Measurements from ENCODE around the gene LRP1. TPM values are rescaled to one million over a fixed set of nuclear protein-coding genes. Genes with fewer than 3 reads are reported as not detected.

The LRP1 gene
- polyA plus RNA-seq, 3 donors = 60.9 to 106 (median 84.0) TPM

DNA sequence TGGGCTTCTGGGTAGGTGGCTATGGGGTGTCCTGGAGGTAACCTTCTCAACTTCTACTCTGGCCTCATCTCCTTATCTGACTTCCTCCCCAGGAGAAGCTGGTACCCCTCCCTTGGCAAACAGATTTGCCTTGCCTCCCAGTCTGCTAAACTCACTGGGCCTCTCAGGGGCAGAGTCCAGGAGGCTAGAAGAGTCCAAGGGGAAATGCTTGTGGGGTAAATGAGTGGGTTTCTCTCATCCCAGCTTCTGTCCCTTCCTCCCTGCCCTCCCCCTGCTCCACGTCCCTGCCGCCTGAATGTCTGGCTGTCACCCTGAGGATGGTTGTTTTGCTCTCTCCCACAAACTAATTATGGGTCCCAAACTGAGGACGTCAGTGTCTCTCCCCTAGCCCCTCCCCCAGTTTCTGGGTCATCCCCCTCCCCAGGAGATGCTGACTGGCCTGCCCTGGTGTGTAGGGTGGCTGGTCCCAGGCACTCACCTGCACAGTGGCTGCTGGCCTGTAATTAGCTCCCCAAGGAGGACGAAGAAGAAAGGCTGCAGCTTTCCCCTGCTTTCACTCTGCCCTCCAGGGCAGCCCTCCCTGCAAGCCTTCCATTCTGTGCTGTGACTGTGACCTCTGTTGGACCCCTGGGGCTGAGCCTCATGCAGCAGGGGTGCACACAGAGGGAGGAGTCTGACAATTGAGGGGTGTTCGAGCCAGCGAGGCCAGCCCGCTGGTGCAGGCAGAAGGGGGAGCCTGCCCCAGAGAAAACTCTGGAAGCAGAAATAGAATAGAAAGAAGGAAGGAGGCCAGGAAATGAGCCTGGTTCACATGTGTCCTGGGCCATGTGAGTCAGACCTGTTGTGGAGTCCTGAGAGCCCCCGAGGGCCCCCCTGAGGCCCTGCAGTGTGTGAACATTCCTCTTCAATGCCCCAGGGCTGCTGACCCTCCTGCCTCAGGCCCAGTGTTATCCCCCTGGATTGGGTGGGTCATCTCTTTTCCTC is 19.0 kb downstream of the LRP1 start, which contains the start of gene LRP1-AS:
TSS of gene LRP1-AS (minus strand) at position 659 of the 984 bp plus-strand sequence.
- no peak for DNase-seq (ENCODE audit: extremely low read depth in 1 of 11, low read depth in 9 of 11, low spot score in 4 of 11)

DNA sequence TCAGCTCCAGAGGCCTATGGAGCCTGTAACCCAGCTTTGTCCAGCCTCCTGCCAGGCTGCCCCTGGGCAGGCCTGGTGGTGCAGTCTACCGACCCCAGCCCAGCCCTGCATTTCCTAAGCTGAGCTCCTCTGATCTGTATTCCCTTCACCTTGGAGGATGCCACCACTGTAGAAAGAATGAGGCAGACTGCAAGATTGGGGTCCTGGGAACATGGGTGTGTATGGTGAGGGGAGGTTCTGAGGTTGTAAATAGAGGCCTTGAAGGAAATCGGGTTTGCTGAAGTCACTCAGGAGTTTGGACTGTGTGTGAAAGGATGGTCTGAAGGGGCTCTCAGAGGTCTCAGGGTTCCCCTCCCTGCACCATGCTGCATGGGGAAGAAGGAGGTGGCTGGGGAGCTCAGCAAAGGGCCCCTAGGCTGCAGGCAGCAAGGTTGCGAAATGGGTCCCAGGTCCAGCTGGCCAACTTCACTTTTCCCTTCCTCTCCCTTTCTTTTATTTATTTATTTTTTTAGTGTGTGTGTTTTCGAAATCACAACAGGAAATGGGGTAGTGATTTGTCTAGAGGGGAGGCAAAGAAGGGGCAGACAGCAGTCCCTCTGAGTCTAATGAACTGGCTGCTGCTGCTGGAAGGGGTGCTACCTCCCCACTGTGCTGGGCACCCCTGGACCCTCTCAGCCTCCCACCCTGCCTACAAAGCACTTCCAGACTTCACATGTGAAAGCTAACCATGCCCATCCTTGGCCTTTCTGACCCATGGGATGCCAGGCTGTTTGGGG is 20.4 kb downstream of the LRP1 start:
- no peak for DNase-seq (ENCODE audit: extremely low read depth in 1 of 11, low read depth in 9 of 11, low spot score in 4 of 11)

DNA sequence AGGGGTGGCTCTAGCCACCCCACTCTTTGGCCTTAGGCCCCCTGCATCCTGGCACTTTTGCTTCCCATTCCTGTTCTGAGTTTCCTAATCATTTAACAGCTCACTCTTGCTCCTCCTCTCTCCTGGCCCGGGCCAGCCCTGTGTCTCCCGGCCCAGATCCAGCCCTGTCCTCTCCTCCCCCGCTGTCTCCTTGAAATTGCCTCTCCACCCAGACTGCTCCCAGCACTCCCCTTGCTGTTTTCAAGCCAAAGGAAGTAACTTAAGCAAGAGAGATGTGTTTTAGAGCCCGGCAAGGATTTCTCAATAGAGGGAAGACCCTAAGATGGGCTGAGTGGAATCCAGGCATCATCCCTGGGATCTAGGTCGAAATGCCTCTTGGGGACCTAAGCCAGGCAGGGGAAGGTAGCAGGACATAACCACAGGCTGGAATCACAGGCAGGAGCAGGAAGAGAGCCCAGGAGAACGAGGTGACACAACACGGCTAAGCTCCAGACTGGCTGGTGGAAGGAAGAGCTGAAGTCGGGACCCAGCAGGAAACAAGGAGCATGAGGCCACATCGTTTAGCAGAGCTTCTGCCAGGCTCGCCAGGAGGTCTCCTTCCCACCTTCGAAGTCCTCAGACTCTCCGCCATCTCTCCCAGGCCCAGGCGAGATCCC is 21.1 kb downstream of the LRP1 start:
- no peak for DNase-seq (ENCODE audit: extremely low read depth in 1 of 11, low read depth in 9 of 11, low spot score in 4 of 11)

DNA sequence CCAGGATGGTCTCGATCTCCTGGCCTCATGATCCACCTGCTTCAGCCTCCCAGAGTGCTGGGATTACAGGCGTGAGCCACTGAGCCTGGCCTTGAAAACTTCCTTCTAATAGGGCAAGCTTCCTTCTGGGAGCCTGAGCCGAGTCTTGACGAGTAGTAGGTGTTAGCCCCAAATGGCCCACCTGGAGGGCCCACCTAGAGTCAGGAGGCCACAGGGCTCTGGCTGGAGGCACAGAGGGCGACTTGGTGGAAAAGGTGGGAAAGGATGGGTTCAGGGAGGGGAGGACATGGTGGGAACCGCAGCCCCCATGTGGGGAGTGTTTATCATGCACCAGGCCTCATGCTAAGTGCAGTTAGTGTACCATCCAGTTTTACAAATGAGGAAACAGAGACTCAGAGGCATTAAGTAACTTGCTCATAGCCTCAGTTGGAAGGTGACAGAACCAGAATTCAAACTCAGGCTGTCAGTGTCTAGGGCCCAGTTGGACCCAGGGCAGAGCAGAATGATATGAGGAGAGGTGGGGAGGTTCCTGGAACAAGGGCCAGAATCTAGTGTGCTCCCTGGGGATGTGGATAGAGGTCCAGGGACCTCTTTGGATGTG is 22.2 kb downstream of the LRP1 start:
- DNase-seq (ENCODE audit: extremely low read depth in 1 of 11, low read depth in 9 of 11, low spot score in 4 of 11) = no peak

DNA sequence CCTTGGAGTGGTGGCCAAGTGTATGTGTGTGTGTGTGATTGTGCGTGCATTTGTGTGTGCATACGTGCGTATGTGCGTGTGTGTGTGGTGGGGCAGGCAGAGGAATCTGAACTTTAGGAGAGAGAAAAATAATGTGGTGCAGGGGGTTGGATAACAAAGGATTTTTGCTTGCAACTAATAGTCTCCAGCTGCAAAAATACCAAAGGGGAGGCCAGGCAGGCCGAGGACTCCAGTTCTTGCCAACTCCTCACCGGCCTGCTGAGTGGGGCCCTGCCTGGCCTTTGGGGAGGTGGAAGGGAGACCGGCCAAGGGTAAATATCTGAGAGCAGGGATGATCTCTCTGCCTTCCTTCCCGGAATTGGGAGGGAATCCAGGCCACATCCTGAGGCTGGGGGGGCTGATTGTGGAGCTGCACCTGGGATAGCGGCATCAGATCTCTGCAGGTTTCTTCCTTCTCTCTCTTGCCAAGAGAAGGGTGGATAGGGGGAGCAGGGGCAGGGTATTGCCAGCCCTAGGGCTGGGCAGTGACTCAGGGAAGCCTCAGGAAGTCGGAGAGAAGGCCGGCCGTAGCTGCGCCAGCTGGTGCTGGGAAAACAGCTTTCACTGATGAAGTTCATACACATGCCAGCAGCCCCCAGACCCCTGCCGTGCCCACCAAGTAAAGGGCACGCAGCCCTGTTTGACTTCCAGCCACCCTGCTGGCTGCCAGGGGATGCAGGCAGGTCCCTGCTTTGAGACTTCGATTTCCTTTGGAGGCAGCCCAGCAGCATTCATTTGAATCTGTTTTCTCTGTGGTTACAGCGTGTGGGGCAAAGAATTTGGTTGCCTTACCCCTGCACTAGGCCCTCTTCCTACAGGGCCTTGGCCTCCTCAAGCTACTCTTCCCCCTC is 23.7 kb downstream of the LRP1 start:
- DNase-seq (ENCODE audit: extremely low read depth in 1 of 11, low read depth in 9 of 11, low spot score in 4 of 11) = no peak

DNA sequence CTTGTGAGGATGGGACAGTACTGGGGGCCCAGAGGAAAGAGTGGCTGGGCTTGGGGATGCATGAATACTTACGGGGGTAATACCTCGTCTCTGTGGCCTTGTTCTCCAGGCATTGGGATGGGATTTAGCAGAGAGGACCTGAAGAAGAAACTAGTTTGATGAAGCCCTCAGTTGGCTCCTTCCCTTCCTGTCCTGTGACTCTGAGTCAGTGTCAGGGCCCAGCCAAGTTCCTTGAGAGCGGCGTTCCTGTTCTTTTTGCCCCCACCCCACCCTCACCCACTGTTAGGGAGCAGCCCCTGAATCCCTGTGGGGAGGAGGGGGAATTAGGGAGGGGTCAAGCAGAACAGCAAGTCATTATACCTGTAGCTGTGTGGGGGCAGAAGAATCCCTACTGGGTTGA is 24.4 kb downstream of the LRP1 start:
- DNase-seq (ENCODE audit: extremely low read depth in 1 of 11, low read depth in 9 of 11, low spot score in 4 of 11) = no peak

DNA sequence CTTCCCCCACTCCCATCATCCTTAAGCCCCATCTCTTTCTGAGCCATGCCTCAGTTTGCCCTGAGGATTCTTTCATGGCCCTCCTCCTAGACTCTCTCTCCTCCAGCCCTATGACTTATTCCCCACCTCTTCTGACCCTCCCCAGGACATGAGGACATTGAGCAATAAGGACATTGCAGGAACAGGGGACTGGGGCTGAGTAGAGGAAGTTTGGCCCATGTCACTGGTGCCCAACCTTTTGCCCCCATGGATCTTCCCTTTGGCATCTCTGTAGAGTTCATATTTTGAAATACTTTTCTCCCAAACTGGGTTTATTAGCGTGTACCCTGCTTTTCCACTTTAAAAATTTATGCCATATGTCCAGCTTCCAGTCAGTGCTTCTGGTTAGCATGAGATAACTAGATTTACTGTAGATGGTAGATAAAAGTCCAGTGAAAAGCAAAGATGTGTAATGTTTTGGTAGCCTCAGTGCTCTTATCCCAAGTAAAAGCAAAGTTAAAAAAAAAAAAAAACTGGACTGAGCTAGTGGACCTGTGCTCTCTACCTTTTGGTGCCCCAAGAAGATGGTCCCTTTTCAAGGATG is 25.2 kb downstream of the LRP1 start:
- no peak for DNase-seq (ENCODE audit: extremely low read depth in 1 of 11, low read depth in 9 of 11, low spot score in 4 of 11)

DNA sequence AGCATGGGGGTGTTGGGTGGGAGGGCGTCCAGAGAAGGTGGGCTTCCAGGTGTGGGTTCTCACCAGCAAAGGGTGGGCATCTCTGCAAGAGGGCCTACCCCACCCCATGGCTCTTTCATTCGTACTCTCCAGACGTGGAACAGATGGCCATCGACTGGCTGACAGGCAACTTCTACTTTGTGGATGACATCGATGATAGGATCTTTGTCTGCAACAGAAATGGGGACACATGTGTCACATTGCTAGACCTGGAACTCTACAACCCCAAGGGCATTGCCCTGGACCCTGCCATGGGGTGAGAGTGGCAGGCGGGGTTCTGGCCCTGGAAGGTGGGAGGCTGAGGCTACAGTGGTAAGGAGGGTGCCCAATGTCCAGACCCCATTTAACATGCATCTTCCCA is 25.8 kb downstream of the LRP1 start:
- DNase-seq (ENCODE audit: extremely low read depth in 1 of 11, low read depth in 9 of 11, low spot score in 4 of 11) = no peak

DNA sequence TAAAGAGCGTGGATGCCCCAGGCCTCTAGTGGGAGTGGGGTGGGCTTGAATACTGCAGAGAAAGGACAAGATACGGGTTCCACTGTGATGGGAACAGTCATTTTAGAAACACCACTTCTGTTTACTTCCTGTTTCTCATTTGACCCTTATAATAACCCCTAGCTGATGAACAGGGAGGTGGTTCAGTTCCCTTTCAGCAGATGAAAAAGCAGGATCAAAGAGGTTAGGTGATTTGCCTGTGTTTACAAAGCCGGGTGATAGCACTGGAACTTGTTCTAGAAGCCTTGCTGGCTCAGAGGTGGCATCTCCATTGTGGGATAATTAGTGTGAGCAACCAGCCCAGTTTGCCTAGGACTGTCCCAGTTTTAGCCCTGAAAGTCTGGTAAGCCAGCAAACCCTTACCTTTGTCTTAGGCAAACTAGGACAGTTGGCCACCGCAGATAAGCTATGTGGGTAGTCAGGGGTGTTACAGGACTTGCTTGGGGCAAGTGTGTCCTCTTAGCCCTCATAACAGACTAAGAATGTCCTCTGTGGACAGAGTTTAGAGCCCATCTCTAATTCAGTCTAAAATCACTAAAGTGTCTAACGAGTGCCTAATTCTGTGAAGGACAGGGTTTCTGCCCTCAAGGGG is 26.6 kb downstream of the LRP1 start:
- DNase-seq (ENCODE audit: extremely low read depth in 1 of 11, low read depth in 9 of 11, low spot score in 4 of 11) = no peak

DNA sequence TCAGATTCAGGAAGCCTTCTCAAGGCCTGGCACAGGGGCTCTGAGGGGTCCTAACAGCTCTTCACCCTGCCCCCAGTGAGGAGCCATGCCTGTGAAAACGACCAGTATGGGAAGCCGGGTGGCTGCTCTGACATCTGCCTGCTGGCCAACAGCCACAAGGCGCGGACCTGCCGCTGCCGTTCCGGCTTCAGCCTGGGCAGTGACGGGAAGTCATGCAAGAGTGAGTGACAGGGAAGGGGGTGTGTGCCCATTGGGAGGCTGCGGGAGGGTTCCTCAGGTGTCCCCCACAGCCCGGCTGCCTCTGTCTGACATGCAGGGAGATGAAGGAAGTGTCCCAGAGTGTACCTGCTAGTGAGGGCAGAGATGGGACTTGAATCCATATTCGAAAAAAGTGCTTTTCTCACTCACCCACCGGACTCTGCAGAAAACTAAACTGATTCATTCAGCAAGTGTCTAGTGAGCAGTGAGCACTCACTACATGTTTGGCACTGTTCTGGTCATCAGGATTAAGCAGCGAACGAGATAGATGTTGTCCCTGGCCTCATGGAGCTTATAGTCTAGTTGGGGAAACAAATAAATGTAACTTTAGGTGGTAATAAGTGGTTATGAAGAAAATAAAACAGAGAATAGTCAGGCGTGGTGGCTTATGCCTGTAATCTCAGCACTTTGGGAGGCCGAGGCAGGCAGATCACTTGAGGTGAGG is 28.6 kb downstream of the LRP1 start:
- DNase-seq (ENCODE audit: extremely low read depth in 1 of 11, low read depth in 9 of 11, low spot score in 4 of 11) = no peak

DNA sequence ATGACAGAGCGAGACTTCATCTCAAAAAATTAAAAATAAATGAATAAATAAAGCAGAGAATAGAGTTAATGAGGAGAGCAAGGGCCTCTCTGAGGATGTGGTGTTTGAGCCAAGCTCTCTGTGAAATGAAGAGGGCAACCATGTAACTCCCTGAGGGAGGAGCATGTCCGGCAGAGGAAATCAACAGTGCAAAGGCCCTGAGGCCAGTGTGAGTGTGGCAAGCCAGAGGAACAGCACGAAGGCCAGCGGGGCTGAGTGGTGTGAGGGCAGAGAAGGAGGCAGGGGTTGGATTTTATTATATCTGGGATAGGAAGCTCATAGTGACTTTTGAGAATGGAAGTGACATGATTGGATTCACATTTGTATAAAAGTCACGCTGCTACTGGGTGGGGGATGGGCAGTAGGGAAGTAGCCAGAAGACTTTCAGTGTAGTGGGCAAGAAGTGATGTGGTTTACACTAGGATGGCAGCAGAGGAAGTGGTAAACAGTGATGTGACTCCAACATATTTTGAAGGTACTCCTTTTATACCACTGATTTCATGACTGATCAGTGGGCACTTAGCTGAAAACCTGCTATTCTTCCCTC is 29.4 kb downstream of the LRP1 start:
- DNase-seq (ENCODE audit: extremely low read depth in 1 of 11, low read depth in 9 of 11, low spot score in 4 of 11) = no peak

DNA sequence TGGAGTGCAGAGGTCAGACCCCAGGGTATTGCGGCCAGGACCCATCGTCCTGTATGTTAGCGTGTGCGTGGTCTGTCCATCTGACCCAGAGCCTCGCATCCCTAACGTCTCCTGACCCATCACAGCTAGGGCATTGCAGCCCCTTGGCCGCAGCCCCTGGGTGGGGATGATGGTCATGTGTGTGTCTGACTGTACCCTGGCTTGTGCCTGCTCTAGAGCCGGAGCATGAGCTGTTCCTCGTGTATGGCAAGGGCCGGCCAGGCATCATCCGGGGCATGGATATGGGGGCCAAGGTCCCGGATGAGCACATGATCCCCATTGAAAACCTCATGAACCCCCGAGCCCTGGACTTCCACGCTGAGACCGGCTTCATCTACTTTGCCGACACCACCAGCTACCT is 29.9 kb downstream of the LRP1 start:
- no peak for DNase-seq (ENCODE audit: extremely low read depth in 1 of 11, low read depth in 9 of 11, low spot score in 4 of 11)

DNA sequence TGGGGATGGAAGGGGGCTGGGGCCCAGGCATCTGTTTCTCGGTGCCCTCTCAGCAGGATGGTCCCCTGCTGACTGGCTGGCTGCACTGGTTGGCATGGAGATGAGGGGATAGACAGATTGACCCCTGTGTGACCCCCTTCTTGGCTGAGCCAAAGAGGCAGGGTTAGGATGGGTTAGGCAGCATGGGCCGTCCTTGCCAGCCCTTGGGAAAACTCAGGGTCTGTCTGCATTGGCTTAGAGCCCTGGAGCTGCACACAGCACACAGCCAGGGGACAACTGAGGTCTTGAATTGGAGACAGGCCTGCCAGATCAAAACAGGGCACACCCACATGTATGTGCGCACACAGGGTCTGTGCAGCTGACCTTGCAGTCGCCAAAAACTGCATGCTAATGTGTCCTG is 30.4 kb downstream of the LRP1 start:
- no peak for DNase-seq (ENCODE audit: extremely low read depth in 1 of 11, low read depth in 9 of 11, low spot score in 4 of 11)

DNA sequence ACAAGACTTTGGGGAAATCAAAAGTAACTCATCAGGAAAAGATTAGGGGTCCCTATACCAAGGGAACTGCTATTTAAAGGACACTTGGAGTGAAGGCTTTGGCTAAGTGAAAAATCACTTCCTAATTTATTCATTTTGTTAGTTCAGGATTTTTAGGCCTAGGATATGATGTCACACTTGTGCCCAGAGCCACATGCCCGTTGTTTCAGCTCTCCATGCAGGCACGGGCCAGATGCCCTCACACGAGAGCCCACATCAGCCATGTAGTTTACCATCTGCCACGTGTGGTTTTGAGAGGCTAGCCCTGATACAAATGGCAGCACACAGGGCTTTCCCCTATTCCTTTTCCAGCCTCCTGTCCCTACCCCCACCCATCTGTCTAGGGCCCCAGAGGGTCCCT is 31.0 kb downstream of the LRP1 start:
- no peak for DNase-seq (ENCODE audit: extremely low read depth in 1 of 11, low read depth in 9 of 11, low spot score in 4 of 11)

DNA sequence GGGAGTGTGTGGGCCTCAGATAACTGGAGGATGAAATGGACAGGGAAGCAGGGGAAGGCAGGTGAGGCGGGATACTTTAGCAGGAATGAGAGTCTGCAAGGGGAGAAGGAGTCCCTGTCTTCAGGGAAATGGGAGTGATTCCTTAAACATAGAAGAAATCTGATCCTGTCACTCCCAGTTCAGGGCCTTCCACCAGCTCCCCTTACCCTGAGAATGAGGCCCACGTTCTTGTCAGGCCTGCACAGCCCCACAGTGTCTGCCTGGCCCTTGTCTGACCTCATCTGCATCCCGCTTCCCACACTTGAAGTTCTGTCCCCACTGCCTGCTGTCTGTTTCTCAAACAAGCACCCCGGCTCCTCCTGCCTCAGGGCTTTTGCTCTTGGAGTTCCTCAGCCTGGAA is 31.8 kb downstream of the LRP1 start:
- DNase-seq (ENCODE audit: extremely low read depth in 1 of 11, low read depth in 9 of 11, low spot score in 4 of 11) = no peak

DNA sequence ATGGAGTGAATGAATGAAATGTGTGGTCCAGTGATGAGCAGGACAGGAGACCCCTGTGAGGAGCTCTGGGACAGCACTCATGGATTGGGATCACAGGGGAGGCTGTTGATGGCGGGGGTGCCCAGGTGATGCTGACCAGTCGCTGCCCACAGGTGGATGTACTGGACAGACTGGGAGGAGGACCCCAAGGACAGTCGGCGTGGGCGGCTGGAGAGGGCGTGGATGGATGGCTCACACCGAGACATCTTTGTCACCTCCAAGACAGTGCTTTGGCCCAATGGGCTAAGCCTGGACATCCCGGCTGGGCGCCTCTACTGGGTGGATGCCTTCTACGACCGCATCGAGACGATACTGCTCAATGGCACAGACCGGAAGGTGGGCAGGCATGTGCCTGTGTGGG is 32.5 kb downstream of the LRP1 start:
- no peak for DNase-seq (ENCODE audit: extremely low read depth in 1 of 11, low read depth in 9 of 11, low spot score in 4 of 11)

DNA sequence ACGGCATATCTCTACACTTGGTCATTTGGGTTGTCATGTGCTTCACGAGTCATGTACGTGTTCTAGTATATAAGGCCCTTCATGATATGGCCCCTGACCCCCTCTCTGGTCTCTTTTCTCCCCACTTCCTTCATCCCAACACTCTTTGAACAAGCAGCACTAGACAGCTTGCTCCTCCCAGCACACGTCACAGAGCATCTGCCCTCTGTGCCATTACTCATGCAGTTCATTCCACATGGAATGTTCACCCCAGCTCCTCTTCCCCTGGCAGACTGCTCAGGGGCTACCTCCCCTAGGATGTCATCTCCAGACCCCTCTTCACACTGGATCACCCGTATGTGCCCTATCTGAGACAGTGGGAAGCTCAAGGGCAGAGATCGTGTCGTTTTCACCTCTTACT is 33.2 kb downstream of the LRP1 start:
- no peak for DNase-seq (ENCODE audit: extremely low read depth in 1 of 11, low read depth in 9 of 11, low spot score in 4 of 11)
